Measurements from ENCODE around the gene RASGRF1.
A peak's percentile ranks its signal among the peaks of the same experiment; 100 is the strongest.

The RASGRF1 gene, protein sequence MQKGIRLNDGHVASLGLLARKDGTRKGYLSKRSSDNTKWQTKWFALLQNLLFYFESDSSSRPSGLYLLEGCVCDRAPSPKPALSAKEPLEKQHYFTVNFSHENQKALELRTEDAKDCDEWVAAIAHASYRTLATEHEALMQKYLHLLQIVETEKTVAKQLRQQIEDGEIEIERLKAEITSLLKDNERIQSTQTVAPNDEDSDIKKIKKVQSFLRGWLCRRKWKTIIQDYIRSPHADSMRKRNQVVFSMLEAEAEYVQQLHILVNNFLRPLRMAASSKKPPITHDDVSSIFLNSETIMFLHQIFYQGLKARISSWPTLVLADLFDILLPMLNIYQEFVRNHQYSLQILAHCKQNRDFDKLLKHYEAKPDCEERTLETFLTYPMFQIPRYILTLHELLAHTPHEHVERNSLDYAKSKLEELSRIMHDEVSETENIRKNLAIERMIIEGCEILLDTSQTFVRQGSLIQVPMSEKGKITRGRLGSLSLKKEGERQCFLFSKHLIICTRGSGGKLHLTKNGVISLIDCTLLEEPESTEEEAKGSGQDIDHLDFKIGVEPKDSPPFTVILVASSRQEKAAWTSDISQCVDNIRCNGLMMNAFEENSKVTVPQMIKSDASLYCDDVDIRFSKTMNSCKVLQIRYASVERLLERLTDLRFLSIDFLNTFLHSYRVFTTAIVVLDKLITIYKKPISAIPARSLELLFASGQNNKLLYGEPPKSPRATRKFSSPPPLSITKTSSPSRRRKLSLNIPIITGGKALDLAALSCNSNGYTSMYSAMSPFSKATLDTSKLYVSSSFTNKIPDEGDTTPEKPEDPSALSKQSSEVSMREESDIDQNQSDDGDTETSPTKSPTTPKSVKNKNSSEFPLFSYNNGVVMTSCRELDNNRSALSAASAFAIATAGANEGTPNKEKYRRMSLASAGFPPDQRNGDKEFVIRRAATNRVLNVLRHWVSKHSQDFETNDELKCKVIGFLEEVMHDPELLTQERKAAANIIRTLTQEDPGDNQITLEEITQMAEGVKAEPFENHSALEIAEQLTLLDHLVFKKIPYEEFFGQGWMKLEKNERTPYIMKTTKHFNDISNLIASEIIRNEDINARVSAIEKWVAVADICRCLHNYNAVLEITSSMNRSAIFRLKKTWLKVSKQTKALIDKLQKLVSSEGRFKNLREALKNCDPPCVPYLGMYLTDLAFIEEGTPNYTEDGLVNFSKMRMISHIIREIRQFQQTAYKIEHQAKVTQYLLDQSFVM (N-terminal part only)

DNA sequence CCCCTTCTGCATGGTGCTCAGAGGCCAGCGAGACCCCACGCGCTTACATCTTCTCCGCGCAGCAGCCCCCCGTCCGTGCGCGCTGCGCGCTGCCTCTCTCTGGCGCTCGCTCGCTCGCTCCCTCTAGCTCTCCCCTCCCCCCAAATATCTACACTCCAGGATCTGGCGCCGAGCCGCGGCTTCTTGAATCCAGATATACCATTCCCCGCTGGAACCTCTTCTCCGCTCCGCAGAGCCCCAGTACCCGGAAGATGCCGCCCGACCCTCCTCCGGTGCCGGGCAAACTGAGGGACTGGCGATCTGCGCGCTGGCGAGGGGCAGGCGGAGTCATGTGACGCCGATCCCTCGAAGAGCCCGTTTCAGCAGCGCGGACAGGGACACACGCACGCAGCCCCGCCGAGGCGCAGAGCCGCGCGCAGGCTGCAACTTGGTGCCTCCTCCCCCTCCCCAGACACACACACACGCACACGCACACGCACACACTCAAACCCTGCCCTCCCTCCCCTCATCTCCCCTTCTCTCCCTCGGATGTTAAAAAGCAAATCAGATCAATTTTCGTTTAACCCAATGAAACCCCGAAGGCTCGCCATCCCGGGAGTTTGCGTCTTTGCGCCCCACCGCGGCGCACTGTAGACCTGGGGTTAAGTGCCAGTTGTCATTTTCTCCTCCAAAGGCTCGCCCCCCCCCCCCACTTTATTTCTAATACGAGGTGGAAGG is at the start of gene RASGRF1:
TSS of gene RASGRF1 (minus strand) at position 294 of the 717 bp plus-strand sequence. CDS start at position 12, 282 bp downstream.
- Histone ChIP-seq H3K4me1 (ENCODE audit: control insufficient read depth, insufficient read depth, low read length) (peaks cover 6% of the 10 kb centered on the region), H3K36me3 (ENCODE audit: control insufficient read depth, insufficient read depth, low read length) (no peaks in the 10 kb centered on the region), H3K9me3 (ENCODE audit: control insufficient read depth, insufficient read depth, low read length) (no peaks in the 10 kb centered on the region), H3K27me3 (ENCODE audit: control insufficient read depth, insufficient read depth, low read length) (peaks cover 91% of the 10 kb centered on the region), H3K4me3 (ENCODE audit: low read depth, low read length) (peak within 1 kb of the TSS; percentile 71), H3K9ac (ENCODE audit: low read depth, low read length) (peak within 1 kb of the TSS; percentile 8)

DNA sequence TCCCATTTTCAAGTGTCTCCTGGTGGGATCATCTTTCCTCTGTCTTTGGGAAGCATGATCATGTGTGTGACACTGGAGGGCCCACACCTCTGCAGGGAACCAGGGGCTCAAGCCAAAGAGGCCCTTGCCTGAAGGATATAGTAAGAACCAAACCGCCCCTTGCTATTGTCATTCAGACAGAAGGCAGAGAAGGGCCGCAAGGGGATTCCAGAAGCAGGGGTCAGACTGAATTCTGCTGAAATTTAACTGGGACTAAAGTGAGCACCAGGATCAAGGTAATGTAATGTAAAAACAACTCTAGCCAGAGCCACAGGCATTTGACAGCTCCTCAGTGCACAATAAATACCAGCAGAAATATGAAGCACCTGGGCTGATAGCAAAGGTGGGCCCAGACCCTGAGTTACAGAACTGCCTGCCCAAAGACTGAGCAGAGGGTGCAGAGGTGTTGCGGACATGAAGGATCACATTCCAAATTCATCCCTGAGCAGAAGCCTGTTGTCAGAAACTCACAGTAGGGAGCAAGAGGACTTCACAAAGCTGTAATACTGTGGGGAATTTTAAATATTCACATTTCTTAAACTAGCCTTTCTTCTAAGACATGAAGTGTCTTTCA is 46.0 kb upstream of the RASGRF1 start:
- Histone ChIP-seq H3K4me1 (ENCODE audit: control insufficient read depth, insufficient read depth, low read length) (peaks cover 8% of the 10 kb centered on the region), H3K9me3 (ENCODE audit: control insufficient read depth, insufficient read depth, low read length) (no peaks in the 10 kb centered on the region), H3K36me3 (ENCODE audit: control insufficient read depth, insufficient read depth, low read length) (no peaks in the 10 kb centered on the region), H3K27me3 (ENCODE audit: control insufficient read depth, insufficient read depth, low read length) (no peaks in the 10 kb centered on the region), H3K4me3 (ENCODE audit: low read depth, low read length) (no peak overlapping the region), H3K9ac (ENCODE audit: low read depth, low read length) (no peak overlapping the region)

DNA sequence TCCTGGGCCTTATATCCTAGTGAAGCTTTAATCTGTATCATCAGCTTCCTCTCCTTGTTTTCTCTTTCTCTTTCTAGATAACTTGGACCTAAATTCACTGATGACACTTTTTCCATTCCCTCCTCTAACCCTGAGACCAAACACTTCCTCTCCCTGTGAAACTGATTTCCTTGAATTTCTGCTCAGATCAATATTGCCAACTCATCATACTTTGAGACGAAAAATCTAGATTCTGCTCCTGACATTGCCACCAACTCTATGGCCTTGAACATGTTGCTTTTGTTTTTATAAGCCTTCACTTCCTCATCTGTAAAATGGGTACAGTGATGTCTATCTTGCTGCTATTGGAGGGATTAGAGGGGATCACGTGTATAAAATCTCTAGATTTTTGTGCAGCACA is 42.7 kb upstream of the RASGRF1 start:
- Histone ChIP-seq H3K36me3 (ENCODE audit: control insufficient read depth, insufficient read depth, low read length) (no peaks in the 10 kb centered on the region), H3K27me3 (ENCODE audit: control insufficient read depth, insufficient read depth, low read length) (peaks cover 2% of the 10 kb centered on the region), H3K9me3 (ENCODE audit: control insufficient read depth, insufficient read depth, low read length) (no peaks in the 10 kb centered on the region), H3K9ac (ENCODE audit: low read depth, low read length) (no peak overlapping the region), H3K4me3 (ENCODE audit: low read depth, low read length) (no peak overlapping the region), H3K4me1 (ENCODE audit: control insufficient read depth, insufficient read depth, low read length) (peaks cover 8% of the 10 kb centered on the region)

DNA sequence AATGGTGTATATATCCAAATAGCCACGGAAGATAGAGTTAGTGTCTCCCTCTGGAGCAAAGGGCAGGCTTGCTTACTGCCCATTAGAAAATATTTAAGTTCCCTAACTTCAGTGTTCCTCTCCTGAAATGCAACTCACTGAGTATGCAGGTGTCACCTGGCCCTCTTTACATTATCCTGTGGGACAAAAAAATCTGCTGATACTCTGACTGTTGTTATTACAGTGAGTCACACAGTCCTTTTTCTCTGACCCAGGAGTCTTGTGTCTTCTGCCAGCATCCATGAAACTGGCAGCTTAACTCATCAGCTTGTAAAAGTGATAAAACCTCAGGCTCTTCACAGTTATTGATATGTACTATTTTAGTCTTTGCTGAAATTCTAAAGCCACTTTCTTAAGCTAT is 42.2 kb upstream of the RASGRF1 start:
- Histone ChIP-seq H3K36me3 (ENCODE audit: control insufficient read depth, insufficient read depth, low read length) (no peaks in the 10 kb centered on the region), H3K4me3 (ENCODE audit: low read depth, low read length) (no peak overlapping the region), H3K27me3 (ENCODE audit: control insufficient read depth, insufficient read depth, low read length) (peaks cover 2% of the 10 kb centered on the region), H3K9me3 (ENCODE audit: control insufficient read depth, insufficient read depth, low read length) (no peaks in the 10 kb centered on the region), H3K9ac (ENCODE audit: low read depth, low read length) (no peak overlapping the region), H3K4me1 (ENCODE audit: control insufficient read depth, insufficient read depth, low read length) (peaks cover 8% of the 10 kb centered on the region)

DNA sequence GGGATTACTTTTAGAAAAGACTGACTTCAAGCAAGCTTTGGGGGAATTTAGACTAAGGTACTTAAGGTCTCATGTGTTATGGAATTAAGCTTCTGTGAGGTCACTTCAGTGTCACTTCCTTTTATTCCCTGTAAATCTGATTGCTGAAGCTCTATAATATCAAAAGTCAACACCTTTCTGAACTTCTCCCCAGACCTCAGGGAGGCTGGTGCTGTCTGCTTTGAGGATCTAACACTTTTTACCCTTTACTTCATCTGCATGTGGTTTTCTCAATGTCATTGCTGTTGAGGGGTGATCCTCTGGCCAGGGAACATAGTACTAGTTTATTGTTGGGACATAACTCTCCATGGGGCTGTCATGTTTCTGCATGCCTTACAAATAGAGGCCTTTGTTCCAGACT is 41.8 kb upstream of the RASGRF1 start:
- H3K4me3 ChIP-seq (ENCODE audit: low read depth, low read length) = no peak overlapping the region
- no peaks in the 10 kb centered on the region for H3K9me3 ChIP-seq (ENCODE audit: control insufficient read depth, insufficient read depth, low read length)

DNA sequence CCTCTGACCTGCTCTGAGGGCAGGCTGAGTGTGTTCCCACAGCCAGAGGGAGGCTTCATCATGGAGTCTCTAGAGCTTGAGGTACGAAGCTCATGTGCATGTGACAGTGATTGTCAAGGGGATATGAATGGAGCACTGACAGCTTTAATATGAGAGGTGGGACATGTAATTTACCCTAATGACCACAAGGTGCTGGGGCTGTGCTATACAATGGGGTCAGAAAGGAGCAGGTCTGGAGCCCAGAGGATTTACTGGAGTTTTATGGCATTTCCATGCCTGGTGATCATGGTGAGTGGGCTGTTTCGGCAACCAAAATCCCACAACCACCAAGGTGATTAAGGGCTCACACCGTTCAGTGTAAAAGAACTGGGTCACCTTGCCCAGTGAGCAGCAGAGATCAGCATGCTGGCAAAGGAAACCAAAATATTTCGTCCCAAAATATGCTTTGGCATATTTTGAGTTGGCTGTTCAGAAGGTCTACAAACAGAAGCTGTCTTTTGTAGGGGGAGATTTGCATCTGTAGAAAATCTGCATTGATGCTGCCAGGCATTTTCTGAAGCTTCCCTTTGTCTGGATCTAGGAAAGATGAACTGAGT is 40.1 kb upstream of the RASGRF1 start:
- no peaks in the 10 kb centered on the region for H3K36me3 ChIP-seq (ENCODE audit: control insufficient read depth, insufficient read depth, low read length)
- H3K9ac ChIP-seq (ENCODE audit: low read depth, low read length) = no peak overlapping the region
- H3K27me3 ChIP-seq (ENCODE audit: control insufficient read depth, insufficient read depth, low read length) = peaks cover 2% of the 10 kb centered on the region
- no peaks in the 10 kb centered on the region for H3K9me3 ChIP-seq (ENCODE audit: control insufficient read depth, insufficient read depth, low read length)
- H3K4me1 ChIP-seq (ENCODE audit: control insufficient read depth, insufficient read depth, low read length) = peaks cover 1% of the 10 kb centered on the region
- no peak overlapping the region for H3K4me3 ChIP-seq (ENCODE audit: low read depth, low read length)

More for the DNA sequence above, 41.8 kb upstream of the RASGRF1 start:
- H3K4me1 ChIP-seq (ENCODE audit: control insufficient read depth, insufficient read depth, low read length) = peaks cover 8% of the 10 kb centered on the region
- peaks cover 2% of the 10 kb centered on the region for H3K27me3 ChIP-seq (ENCODE audit: control insufficient read depth, insufficient read depth, low read length)
- H3K9ac ChIP-seq (ENCODE audit: low read depth, low read length) = no peak overlapping the region
- no peaks in the 10 kb centered on the region for H3K36me3 ChIP-seq (ENCODE audit: control insufficient read depth, insufficient read depth, low read length)

DNA sequence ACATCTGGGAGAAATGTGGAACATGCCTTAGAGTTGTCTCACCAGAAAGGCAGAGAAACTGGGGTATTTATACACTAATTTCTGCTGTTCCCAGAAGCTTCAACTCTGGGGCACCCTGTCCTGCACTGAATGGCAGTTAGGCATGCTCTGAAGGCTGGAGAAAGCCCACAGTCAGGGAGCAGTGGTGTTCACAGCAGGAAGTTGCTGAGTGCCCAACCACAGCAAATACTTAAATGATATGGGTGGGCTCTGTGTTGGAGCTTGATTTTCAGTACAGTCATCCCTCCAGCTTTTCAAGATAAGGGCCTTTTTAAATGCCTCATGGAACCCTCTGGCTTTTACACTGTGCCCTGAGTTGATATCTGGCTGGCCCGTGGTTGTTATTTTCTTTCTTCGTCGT is 38.7 kb upstream of the RASGRF1 start:
- Histone ChIP-seq H3K36me3 (ENCODE audit: control insufficient read depth, insufficient read depth, low read length) (no peaks in the 10 kb centered on the region), H3K4me3 (ENCODE audit: low read depth, low read length) (no peak overlapping the region), H3K27me3 (ENCODE audit: control insufficient read depth, insufficient read depth, low read length) (peaks cover 2% of the 10 kb centered on the region), H3K9ac (ENCODE audit: low read depth, low read length) (no peak overlapping the region), H3K9me3 (ENCODE audit: control insufficient read depth, insufficient read depth, low read length) (no peaks in the 10 kb centered on the region), H3K4me1 (ENCODE audit: control insufficient read depth, insufficient read depth, low read length) (no peaks in the 10 kb centered on the region)

DNA sequence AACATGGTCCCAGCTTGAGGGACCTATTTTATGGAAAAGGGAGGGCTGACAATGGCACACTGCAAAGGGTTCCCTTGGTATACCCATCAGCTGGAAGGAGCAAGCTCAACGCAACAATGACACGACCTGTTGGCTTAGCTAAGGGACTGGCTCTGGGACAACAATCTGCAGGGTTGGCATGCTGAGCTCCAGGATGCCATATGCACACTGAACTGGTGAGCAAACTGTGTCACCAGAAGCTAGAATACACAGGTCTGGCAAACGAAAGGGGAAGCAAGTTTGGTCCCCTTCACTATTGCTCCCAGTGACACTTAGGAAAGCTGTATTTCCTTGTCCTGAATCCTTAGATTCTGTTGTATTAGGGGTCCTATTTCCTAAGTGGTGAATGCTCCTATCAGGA is 38.0 kb upstream of the RASGRF1 start:
- Histone ChIP-seq H3K36me3 (ENCODE audit: control insufficient read depth, insufficient read depth, low read length) (no peaks in the 10 kb centered on the region), H3K9me3 (ENCODE audit: control insufficient read depth, insufficient read depth, low read length) (no peaks in the 10 kb centered on the region), H3K9ac (ENCODE audit: low read depth, low read length) (no peak overlapping the region), H3K4me3 (ENCODE audit: low read depth, low read length) (no peak overlapping the region), H3K4me1 (ENCODE audit: control insufficient read depth, insufficient read depth, low read length) (no peaks in the 10 kb centered on the region), H3K27me3 (ENCODE audit: control insufficient read depth, insufficient read depth, low read length) (peaks cover 2% of the 10 kb centered on the region)

DNA sequence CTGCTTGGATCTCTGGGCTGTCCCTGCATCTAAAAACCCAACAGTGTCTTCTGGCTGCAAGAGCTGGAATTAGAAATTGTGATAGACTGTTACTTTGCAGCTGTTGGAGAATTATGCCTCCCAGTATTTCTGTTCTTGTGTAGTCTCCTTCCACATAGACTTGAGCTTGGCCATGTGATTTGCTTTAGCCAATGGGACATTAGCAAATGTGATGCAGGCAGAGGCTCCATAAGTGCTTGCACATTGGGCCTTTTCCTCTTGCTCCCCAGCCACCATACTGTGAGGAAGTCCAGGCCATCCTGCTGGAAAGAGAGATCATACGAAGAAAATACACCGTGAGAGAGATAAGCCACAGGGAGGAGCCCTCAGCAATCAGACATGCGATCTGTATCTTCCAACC is 33.8 kb upstream of the RASGRF1 start:
- H3K9me3 ChIP-seq (ENCODE audit: control insufficient read depth, insufficient read depth, low read length) = no peaks in the 10 kb centered on the region
- H3K36me3 ChIP-seq (ENCODE audit: control insufficient read depth, insufficient read depth, low read length) = no peaks in the 10 kb centered on the region
- H3K9ac ChIP-seq (ENCODE audit: low read depth, low read length) = no peak overlapping the region
- no peak overlapping the region for H3K4me3 ChIP-seq (ENCODE audit: low read depth, low read length)
- H3K4me1 ChIP-seq (ENCODE audit: control insufficient read depth, insufficient read depth, low read length) = no peaks in the 10 kb centered on the region
- peaks cover 2% of the 10 kb centered on the region for H3K27me3 ChIP-seq (ENCODE audit: control insufficient read depth, insufficient read depth, low read length)

DNA sequence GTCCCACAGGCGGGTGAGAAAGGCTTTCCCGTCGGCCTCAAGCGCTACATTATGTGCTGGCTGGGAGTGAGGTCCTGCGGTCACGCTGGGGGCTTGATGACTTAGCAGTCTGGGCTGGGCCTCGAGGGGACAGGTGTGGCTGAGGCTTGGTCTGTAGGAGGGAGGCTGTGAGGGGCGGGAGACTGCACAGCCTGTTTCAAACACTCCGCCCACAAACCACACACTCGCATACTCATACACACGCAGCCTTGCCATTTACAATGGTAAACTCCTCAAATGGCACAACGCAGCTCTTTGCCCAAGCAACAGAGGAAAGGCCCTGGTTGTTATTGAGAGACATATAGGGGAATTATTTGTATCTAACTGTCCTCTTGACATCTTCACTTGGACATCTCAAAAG is 32.4 kb upstream of the RASGRF1 start:
- Histone ChIP-seq H3K4me3 (ENCODE audit: low read depth, low read length) (no peak overlapping the region), H3K9me3 (ENCODE audit: control insufficient read depth, insufficient read depth, low read length) (no peaks in the 10 kb centered on the region), H3K4me1 (ENCODE audit: control insufficient read depth, insufficient read depth, low read length) (no peaks in the 10 kb centered on the region), H3K27me3 (ENCODE audit: control insufficient read depth, insufficient read depth, low read length) (no peaks in the 10 kb centered on the region), H3K36me3 (ENCODE audit: control insufficient read depth, insufficient read depth, low read length) (no peaks in the 10 kb centered on the region), H3K9ac (ENCODE audit: low read depth, low read length) (no peak overlapping the region)
